Upper lobe of right lung (tissue), 1 donor: ENCODE results near the gene LAMC3. TPM values are rescaled to one million over a fixed set of nuclear protein-coding genes. Genes with fewer than 3 reads are reported as not detected.

Experiments
- ATAC-seq: fragments of 200-7000 bp; cut with Tn5 transposase; one replicate; pipeline ENCODE4 v1.9.1; 2020; ENCODE audit warnings: mild to moderate bottlenecking, moderate library complexity
- DNase-seq: peaks from one replicate; pipeline ENCODE4 v3.0.0-alpha.2; 2020
- H3K27ac ChIP-seq: fragments of 200-600 bp; one replicate; pipeline ENCODE4 v1.8.0; 2022
- H3K27me3 ChIP-seq: fragments of 200-600 bp; one replicate; pipeline ENCODE4 v1.8.0; 2022; ENCODE audit warnings: mild to moderate bottlenecking
- H3K36me3 ChIP-seq: fragments of 200-600 bp; one replicate; pipeline ENCODE4 v1.8.0; 2022
- H3K4me1 ChIP-seq: fragments of 200-600 bp; one replicate; pipeline ENCODE4 v1.8.0; 2022
- H3K4me3 ChIP-seq: fragments of 200-600 bp; one replicate; pipeline ENCODE4 v1.8.0; 2022; ENCODE audit warnings: mild to moderate bottlenecking
- H3K9me3 ChIP-seq: fragments of 200-600 bp; one replicate; pipeline ENCODE4 v1.8.0; 2022
- intact Hi-C: fragments of 100-400 bp; cut with DNase I; formaldehyde crosslinking; loops from one replicate; pipeline ENCODE4 v1.11.0; 2022
- total RNA-seq: library from RNA; stranded (reverse); fragmentation: NEBNext Ultra II Directional; extraction: Animal tissue kit (Norgen Biotek cat#: 25700); gene quantifications from one replicate; pipeline ENCODE4 v1.2.1, GENCODE V29; 2021
- TF ChIP-seq, protein P1 (sequence below): fragments of 200-600 bp; IDR thresholded peaks from one replicate; pipeline ENCODE4 v1.8.0; 2022; ENCODE audit warnings: antibody characterized with exemption
- donor health status: DM: no; HTN: yes; CAD: no; lungs with severe emphysema.

LAMC3 gene
- total RNA-seq, 1 donor from 2014 or later: 28.5 TPM

DNA sequence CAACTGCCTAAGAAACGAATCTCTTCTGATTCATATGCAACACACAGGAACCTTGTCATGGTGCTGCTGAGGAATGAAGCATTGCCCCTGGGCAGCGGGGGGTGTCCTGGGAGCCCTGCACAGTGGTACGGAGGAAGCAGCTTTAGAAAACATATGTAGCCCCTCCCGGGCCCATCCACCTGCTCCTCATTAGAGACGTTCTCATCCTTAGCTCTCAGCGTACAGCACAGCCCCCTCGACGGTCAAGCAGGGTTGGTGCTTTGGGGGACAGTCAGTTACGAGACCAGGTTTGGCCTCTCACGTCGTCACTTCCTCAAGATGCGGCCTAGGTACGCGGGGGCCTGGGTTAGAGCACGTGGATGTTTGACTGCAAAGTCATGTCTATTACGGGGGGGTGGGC, 28.4 kb upstream of the LAMC3 start:
- ATAC-seq: no peak
- no peaks in the 10 kb centered on the region for H3K9me3 ChIP-seq
- no peak overlapping the region for H3K27ac ChIP-seq
- no peaks in the 10 kb centered on the region for H3K36me3 ChIP-seq
- TF ChIP-seq, protein P1, sequence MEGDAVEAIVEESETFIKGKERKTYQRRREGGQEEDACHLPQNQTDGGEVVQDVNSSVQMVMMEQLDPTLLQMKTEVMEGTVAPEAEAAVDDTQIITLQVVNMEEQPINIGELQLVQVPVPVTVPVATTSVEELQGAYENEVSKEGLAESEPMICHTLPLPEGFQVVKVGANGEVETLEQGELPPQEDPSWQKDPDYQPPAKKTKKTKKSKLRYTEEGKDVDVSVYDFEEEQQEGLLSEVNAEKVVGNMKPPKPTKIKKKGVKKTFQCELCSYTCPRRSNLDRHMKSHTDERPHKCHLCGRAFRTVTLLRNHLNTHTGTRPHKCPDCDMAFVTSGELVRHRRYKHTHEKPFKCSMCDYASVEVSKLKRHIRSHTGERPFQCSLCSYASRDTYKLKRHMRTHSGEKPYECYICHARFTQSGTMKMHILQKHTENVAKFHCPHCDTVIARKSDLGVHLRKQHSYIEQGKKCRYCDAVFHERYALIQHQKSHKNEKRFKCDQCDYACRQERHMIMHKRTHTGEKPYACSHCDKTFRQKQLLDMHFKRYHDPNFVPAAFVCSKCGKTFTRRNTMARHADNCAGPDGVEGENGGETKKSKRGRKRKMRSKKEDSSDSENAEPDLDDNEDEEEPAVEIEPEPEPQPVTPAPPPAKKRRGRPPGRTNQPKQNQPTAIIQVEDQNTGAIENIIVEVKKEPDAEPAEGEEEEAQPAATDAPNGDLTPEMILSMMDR: no peak
- no peaks in the 10 kb centered on the region for H3K4me1 ChIP-seq
- peaks cover 22% of the 10 kb centered on the region for H3K27me3 ChIP-seq
- DNase-seq: no peak
- H3K4me3 ChIP-seq: no peak overlapping the region
- intact Hi-C loops: no loop called here

DNA sequence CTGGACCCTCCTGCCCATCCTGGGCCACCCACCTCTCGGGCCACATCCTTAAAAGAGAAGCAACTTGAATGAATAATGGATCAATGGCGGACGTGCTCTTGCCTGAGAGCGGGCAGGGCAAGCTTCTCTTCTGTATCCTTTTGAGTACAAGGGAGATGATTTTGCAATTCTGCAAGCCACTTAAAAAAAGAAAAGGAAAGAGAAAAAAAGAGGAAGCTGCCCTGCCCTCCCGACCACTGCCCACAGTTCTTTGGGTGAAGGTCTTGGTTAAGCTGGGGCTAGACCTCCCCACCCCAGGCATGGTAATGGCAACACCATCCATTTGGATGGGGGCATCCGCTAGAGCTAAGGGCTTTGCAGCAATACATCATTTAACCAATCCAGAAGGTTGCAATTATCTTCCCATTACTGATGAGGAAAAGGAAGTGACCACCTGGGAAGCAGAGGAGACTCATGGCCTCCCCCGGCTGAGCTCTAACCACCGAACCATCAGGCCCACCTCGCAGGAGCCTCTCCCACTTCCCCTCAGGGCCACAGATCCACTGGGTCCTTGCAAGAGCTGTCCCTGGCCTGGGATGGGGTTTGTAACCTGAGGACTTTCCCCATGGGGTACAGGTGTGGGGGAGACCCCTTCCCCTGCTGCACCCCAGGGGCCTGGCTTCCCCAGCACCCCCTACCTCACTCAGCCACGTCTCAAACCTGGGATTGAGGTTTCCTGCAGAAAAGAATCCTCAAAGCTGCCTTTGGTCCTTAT, 27.8 kb upstream of the LAMC3 start:
- TF ChIP-seq, protein P1: no peak
- Histone ChIP-seq H3K36me3 (no peaks in the 10 kb centered on the region), H3K27ac (no peak overlapping the region), H3K4me1 (no peaks in the 10 kb centered on the region), H3K9me3 (no peaks in the 10 kb centered on the region), H3K27me3 (peaks cover 17% of the 10 kb centered on the region), H3K4me3 (no peak overlapping the region)
- ATAC-seq (no peak), DNase-seq (no peak)
- intact Hi-C loops: no loop called here

DNA sequence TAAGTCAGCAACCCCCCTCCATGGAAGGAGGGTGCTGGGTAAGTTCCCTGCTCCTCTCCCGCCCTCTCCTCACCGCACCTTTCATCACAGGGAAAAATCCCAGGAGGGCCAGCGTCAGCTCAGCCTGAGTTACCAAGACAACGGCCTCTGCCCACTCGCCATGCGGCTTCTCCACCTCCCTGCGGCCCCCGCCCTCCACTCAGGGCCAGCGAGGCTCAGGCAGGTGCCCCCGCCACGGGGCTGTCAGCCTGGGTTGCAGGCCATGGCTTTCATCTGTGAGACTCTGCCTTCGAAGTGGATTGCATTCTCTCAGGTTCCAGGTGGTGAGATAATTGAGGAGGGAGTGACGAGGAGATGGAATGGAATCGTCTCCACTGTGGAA, 27.2 kb upstream of the LAMC3 start:
- Histone ChIP-seq H3K27me3 (peaks cover 17% of the 10 kb centered on the region), H3K27ac (no peak overlapping the region), H3K4me3 (no peak overlapping the region), H3K36me3 (no peaks in the 10 kb centered on the region), H3K9me3 (no peaks in the 10 kb centered on the region), H3K4me1 (no peaks in the 10 kb centered on the region)
- ATAC-seq (no peak), DNase-seq (no peak)
- intact Hi-C loops: no loop called here
- TF ChIP-seq, protein P1: no peak

DNA sequence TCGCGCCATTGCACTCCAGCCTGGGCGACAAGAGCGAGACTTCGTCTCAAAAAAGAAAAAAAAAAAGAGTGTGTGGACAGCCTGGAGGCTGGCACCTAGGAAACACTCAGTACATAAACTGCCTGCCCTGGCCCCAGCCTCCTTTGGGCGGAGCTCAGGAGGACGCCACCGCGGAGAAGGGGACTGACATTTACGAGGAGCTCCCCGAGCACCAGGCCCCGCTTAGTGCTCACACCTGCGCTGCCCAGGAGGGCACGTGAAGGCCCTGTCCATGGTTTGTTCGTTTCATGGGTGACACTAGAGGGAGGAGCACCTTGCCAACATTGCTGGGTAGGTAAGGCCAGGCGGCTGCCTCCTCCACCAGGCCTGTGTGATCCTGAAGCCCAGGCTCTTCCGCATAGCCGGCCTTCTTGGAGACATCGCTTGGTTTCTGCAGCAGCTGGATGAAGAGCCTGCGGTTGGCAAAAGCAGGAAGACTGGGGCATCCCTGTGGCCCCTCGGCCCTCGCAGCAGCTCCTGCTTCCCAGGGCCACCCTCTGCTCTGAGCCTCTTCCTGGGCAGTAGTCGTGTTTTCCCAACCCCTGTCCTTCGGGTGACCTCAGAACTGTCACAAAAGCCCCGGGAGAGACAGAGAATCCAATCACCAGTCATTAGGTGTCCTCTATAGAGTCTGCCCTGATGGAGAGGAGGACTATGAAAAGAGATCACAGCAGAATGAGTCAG, 26.2 kb upstream of the LAMC3 start:
- ATAC-seq: no peak
- Histone ChIP-seq H3K4me3 (no peak overlapping the region), H3K9me3 (no peaks in the 10 kb centered on the region), H3K27ac (no peak overlapping the region), H3K4me1 (no peaks in the 10 kb centered on the region), H3K36me3 (no peaks in the 10 kb centered on the region), H3K27me3 (peaks cover 17% of the 10 kb centered on the region)
- TF ChIP-seq, protein P1: no peak
- no peak for DNase-seq
- intact Hi-C loops: no loop called here

DNA sequence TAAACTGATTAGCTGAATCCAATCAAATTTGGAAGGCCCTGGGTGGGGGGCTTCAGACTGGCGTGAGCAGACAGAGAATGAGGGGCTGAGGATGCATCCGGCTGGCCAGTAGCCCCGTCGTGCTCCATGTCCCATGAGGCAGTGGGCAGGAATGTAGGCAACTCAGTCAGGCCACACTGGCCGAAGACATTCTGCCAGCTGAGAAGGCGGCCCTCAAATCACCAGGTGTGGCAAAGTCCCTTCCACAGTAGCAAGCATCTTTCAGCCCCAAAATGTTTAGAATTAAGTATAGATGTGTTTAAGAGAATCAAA, 25.7 kb upstream of the LAMC3 start:
- intact Hi-C loops: no loop called here
- Histone ChIP-seq H3K27me3 (peaks cover 17% of the 10 kb centered on the region), H3K36me3 (no peaks in the 10 kb centered on the region), H3K4me3 (no peak overlapping the region), H3K27ac (no peak overlapping the region), H3K9me3 (no peaks in the 10 kb centered on the region), H3K4me1 (no peaks in the 10 kb centered on the region)
- TF ChIP-seq, protein P1: no peak
- ATAC-seq (no peak), DNase-seq (no peak)
